PC-3 (cell line): ENCODE results near the gene CDKL4. TPM values are rescaled to one million over a fixed set of nuclear protein-coding genes. Genes with fewer than 3 reads are reported as not detected.

Source experiments
- ATAC-seq: fragments of 200-7000 bp; cut with Tn5 transposase; 2 replicates; pipeline ENCODE4 v1.9.1; 2020; ENCODE audit warnings: mild to moderate bottlenecking, moderate library complexity
- BruUV-seq: library from RNA; stranded (reverse); fragments of 400-500 nt; replicated peaks from 2 replicates; lab custom pipeline; 2021; lab: Mats Ljungman, UMichigan
- CTCF ChIA-PET: fragments of 300-600 bp; sonication (Branson Sonifier 250); formaldehyde crosslinking; loops from one replicate; lab custom pipeline; 2022; ENCODE audit warnings: antibody characterized with exemption; lab: Charles Lee
- POLR2A ChIA-PET: fragments of 300-600 bp; sonication (Branson Sonifier 250); formaldehyde crosslinking; loops from one replicate; lab custom pipeline; 2022; ENCODE audit warnings: antibody characterized with exemption; ENCODE audit not compliant: unreplicated experiment; lab: Charles Lee
- DNase-seq: peaks from one replicate; pipeline ENCODE4 v3.0.0-alpha.2; 2015
- H2AFZ ChIP-seq: fragments of 300-600 bp; sonication (generic); 2 replicates; pipeline ENCODE4 v1.6.0; 2016; ENCODE audit warnings: antibody characterized with exemption, low read length
- H3F3A ChIP-seq: fragments of 300-600 bp; sonication (generic); one replicate; pipeline ENCODE4 v1.6.0; 2017; ENCODE audit warnings: antibody characterized with exemption, low read length, control low read depth, mild to moderate bottlenecking; ENCODE audit not compliant: unreplicated experiment
- H3K27ac ChIP-seq: fragments of 300-600 bp; sonication (generic); 2 replicates; pipeline ENCODE4 v1.5.1; 2016; ENCODE audit warnings: mild to moderate bottlenecking, low read length
- H3K27me3 ChIP-seq: fragments of 300-600 bp; sonication (generic); 2 replicates; pipeline ENCODE4 v1.6.1; 2016; ENCODE audit warnings: low read length, mixed read lengths
- H3K36me3 ChIP-seq: fragments of 300-600 bp; sonication (generic); 2 replicates; pipeline ENCODE4 v1.6.1; 2016; ENCODE audit warnings: low read depth, mixed run types, low read length, mixed read lengths
- H3K4me1 ChIP-seq: fragments of 300-600 bp; sonication (generic); 2 replicates; pipeline ENCODE4 v1.5.1; 2016; ENCODE audit warnings: low read length; ENCODE audit not compliant: insufficient read depth
- H3K4me2 ChIP-seq: fragments of 300-600 bp; sonication (generic); 2 replicates; pipeline ENCODE4 v1.6.0; 2016; ENCODE audit warnings: low read length
- H3K4me3 ChIP-seq: fragments of 300-600 bp; sonication (generic); 2 replicates; pipeline ENCODE4 v1.5.1; 2016; ENCODE audit warnings: mild to moderate bottlenecking, low read length, mixed read lengths
- H3K79me2 ChIP-seq: fragments of 300-600 bp; sonication (generic); 2 replicates; pipeline ENCODE4 v1.6.1; 2017; ENCODE audit warnings: low read length, mixed read lengths
- H3K9ac ChIP-seq: fragments of 300-600 bp; sonication (generic); 2 replicates; pipeline ENCODE4 v1.6.0; 2016; ENCODE audit warnings: mild to moderate bottlenecking, low read length
- H3K9me2 ChIP-seq: fragments of 300-600 bp; sonication (generic); replicated peaks from 2 replicates; pipeline ENCODE4 v1.6.1; 2016; ENCODE audit warnings: mixed run types, low read length, mixed read lengths
- H3K9me3 ChIP-seq: fragments of 300-600 bp; sonication (generic); 2 replicates; pipeline ENCODE4 v1.6.1; 2016; ENCODE audit warnings: low read length, mixed read lengths
- H4K20me1 ChIP-seq: fragments of 300-600 bp; sonication (generic); 2 replicates; pipeline ENCODE4 v1.6.1; 2016; ENCODE audit warnings: low read length, mixed read lengths
- EZH2 ChIP-seq: fragments of 300-600 bp; sonication (generic); IDR thresholded peaks from one replicate; pipeline ENCODE4 v1.6.1; 2017; ENCODE audit warnings: antibody characterized with exemption, mild to moderate bottlenecking, low read length; ENCODE audit not compliant: unreplicated experiment
- EZH2phosphoT487 ChIP-seq: fragments of 300-600 bp; sonication (generic); IDR thresholded peaks from 2 replicates; pipeline ENCODE4 v1.6.1; 2018; ENCODE audit warnings: mild to moderate bottlenecking, antibody characterized with exemption, low read length, borderline replicate concordance
- intact Hi-C: fragments of 100-400 bp; cut with micrococcal nuclease; formaldehyde crosslinking; loops from 2 replicates; pipeline ENCODE4 v1.9.0; 2023
- total RNA-seq: library from RNA; depleted of rRNA; stranded (reverse); fragments of >200 nt; gene quantifications from 2 replicates; pipeline ENCODE4 v1.2.3, GENCODE V29; 2014
- TF ChIP-seq, protein P1 (sequence below): fragments of 300-600 bp; sonication (generic); conservative IDR thresholded peaks from 2 replicates; pipeline ENCODE4 v1.5.1; 2017; ENCODE audit warnings: antibody characterized with exemption, low read depth, mild to moderate bottlenecking, low read length

CDKL4 gene
- total RNA-seq, 1 experiment from 2014 or later = 0.07 TPM

DNA sequence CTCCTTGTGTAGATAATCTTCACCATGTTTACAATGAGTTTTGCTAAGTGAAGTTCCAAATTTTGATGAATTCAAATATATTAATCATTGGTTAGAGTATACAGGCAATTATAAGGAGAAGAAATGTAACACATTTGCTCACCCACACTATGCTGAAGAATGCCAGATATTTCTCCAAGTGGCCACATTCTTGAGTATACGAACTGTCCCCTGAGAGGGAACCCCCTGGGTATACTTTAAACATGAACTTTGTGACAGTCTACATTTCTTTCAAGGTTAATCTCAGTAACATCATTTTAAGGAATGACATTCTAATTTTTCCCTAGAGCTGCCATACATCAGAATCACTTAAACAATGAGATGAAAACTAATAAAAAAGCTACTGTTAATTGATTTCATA is 39.8 kb upstream of the CDKL4 start:
- POLR2A ChIA-PET = no interaction called here
- Histone ChIP-seq H3K36me3 (peaks cover 62% of the 10 kb centered on the region), H3K9me2 (no peaks in the 10 kb centered on the region), H3F3A (no peaks in the 10 kb centered on the region), H2AFZ (no peak overlapping the region), H3K9me3 (no peaks in the 10 kb centered on the region), H4K20me1 (no peaks in the 10 kb centered on the region), H3K27ac (no peak overlapping the region), H3K4me3 (no peak overlapping the region), H3K27me3 (no peaks in the 10 kb centered on the region), H3K79me2 (no peaks in the 10 kb centered on the region), H3K4me1 (no peaks in the 10 kb centered on the region), H3K9ac (no peak overlapping the region), H3K4me2 (no peak overlapping the region)
- CTCF ChIA-PET = no interaction called here
- intact Hi-C loops = no loop called here
- no peak for DNase-seq
- no peak for TF ChIP-seq EZH2
- TF ChIP-seq, protein P1, sequence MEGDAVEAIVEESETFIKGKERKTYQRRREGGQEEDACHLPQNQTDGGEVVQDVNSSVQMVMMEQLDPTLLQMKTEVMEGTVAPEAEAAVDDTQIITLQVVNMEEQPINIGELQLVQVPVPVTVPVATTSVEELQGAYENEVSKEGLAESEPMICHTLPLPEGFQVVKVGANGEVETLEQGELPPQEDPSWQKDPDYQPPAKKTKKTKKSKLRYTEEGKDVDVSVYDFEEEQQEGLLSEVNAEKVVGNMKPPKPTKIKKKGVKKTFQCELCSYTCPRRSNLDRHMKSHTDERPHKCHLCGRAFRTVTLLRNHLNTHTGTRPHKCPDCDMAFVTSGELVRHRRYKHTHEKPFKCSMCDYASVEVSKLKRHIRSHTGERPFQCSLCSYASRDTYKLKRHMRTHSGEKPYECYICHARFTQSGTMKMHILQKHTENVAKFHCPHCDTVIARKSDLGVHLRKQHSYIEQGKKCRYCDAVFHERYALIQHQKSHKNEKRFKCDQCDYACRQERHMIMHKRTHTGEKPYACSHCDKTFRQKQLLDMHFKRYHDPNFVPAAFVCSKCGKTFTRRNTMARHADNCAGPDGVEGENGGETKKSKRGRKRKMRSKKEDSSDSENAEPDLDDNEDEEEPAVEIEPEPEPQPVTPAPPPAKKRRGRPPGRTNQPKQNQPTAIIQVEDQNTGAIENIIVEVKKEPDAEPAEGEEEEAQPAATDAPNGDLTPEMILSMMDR = no peak
- TF ChIP-seq EZH2phosphoT487 = no peak
- no TSS peak for BruUV-seq
- no peak for ATAC-seq

DNA sequence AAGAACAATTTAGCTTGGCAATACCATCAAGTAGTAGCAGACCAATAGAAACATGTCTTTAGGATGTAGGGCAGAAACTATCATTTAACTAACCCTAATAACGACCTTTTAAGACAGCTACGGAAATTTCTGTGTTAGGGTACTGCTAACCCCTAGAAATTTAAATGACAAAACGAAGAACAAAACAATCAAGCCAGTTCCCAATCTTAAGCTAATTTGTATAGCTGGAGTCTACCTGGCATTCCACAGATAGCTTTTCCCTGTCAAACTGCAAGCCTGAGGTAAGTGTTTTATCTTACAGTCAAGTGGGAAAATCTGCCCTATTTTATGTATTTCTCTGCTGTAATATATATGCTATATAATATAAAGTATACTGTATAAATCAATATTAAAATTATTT is 37.6 kb upstream of the CDKL4 start:
- H2AFZ ChIP-seq = no peak overlapping the region
- ChIA-PET POLR2A (no interaction called here), CTCF (no interaction called here)
- no peaks in the 10 kb centered on the region for H3K4me1 ChIP-seq
- no peaks in the 10 kb centered on the region for H3K9me2 ChIP-seq
- TF ChIP-seq EZH2 (no peak), EZH2phosphoT487 (no peak)
- TF ChIP-seq, protein P1 = no peak
- H3K4me3 ChIP-seq = no peak overlapping the region
- H3K36me3 ChIP-seq = peaks cover 55% of the 10 kb centered on the region
- H3K9me3 ChIP-seq = no peaks in the 10 kb centered on the region
- intact Hi-C loops = no loop called here
- H3K4me2 ChIP-seq = no peak overlapping the region
- H3K9ac ChIP-seq = no peak overlapping the region
- H3K27ac ChIP-seq = no peak overlapping the region
- H4K20me1 ChIP-seq = no peaks in the 10 kb centered on the region
- DNase-seq (no peak), ATAC-seq (no peak)
- H3K79me2 ChIP-seq = no peaks in the 10 kb centered on the region
- no peaks in the 10 kb centered on the region for H3K27me3 ChIP-seq
- no peaks in the 10 kb centered on the region for H3F3A ChIP-seq
- BruUV-seq = no TSS peak

DNA sequence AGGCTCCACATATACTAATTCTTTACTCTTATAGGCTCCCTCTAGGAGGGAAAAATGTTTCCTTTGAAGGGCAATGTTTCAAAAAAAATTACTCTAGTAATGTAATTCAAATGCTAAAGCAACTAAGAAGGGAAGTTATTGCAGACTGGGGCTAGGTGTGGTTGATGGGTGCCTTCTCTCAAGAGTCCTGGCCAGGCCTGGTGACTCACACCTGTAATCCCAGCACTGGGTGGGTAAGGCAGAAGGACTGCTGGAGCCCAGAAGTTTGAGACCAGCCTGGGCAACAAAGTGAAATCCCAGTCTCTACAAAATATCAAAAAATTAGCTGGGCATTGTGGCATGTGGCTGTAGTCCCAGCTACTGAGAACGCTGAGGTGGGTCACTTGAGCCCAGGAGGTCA is 31.2 kb upstream of the CDKL4 start:
- Histone ChIP-seq H3K27me3 (no peaks in the 10 kb centered on the region), H3K4me3 (no peak overlapping the region), H3K36me3 (peaks cover 53% of the 10 kb centered on the region), H2AFZ (no peak overlapping the region), H3K9me2 (no peaks in the 10 kb centered on the region), H3F3A (no peaks in the 10 kb centered on the region), H4K20me1 (no peaks in the 10 kb centered on the region), H3K27ac (no peak overlapping the region), H3K4me1 (no peaks in the 10 kb centered on the region), H3K9ac (no peak overlapping the region), H3K4me2 (no peak overlapping the region), H3K9me3 (no peaks in the 10 kb centered on the region), H3K79me2 (no peaks in the 10 kb centered on the region)
- no peak for TF ChIP-seq EZH2
- TF ChIP-seq, protein P1 = no peak
- TF ChIP-seq EZH2phosphoT487 = no peak
- POLR2A ChIA-PET = no interaction called here
- CTCF ChIA-PET = no interaction called here
- peak; percentile 47 for DNase-seq
- intact Hi-C loops = no loop called here
- peak; percentile 97 for ATAC-seq
- BruUV-seq = no TSS peak
